Measurements from ENCODE around the gene ATG9B.

GRCh38 chr7:151073990-151074389, 49.7 kb upstream of the ATG9B start:
- TF ChIP-seq GATA2 (CRISPR knock-in tag; IDR thresholded peaks at IDR 0.05) (no peak), CTCF (IDR thresholded peaks at IDR 0.05) (no peak), YY1 (IDR thresholded peaks at IDR 0.05; ENCODE audit: low read depth) (no peak), REST (IDR thresholded peaks at IDR 0.05; ENCODE audit: low read depth, low read length) (no peak), SMC3 (IDR thresholded peaks at IDR 0.05; ENCODE audit: low read depth, low read length) (no peak), MAX (IDR thresholded peaks at IDR 0.05; ENCODE audit: low read depth) (no peak), JUND (IDR thresholded peaks at IDR 0.05) (no peak), POLR2AphosphoS5 (IDR thresholded peaks at IDR 0.05; ENCODE audit: low read depth, low read length) (no peak; the same call in 1 of the 2 replicates), FOXM1 (IDR thresholded peaks at IDR 0.05; ENCODE audit: low read depth) (no peak), FOXJ3 (CRISPR knock-in tag; IDR thresholded peaks at IDR 0.05) (no peak), IRF3 (IDR thresholded peaks at IDR 0.05; ENCODE audit: low read depth, low read length) (no peak), EP300 (IDR thresholded peaks at IDR 0.05; ENCODE audit: borderline replicate concordance in 1 of 2, low read depth in 1 of 2, low read length in 1 of 2) (no peak)
